Large intestine (tissue), 3 donors: ENCODE results near the gene ELFN1. TPM values are rescaled to one million over a fixed set of nuclear protein-coding genes. Genes with fewer than 3 reads are reported as not detected.

ENCODE experiments used
- DNase-seq, 2 donors: peaks; one replicate each; pipeline versions ENCODE4 v3.0.0 to v3.0.0-alpha.2; 2013
- H3K27ac ChIP-seq: one replicate; pipeline ENCODE4 v1.5.1; 2013; ENCODE audit warnings: low read length
- H3K27me3 ChIP-seq: 2 replicates; pipeline ENCODE4 v1.6.1; 2013; ENCODE audit warnings: low read length; ENCODE audit not compliant: control insufficient read depth, insufficient read depth
- H3K36me3 ChIP-seq: 2 replicates; pipeline ENCODE4 v1.6.1; 2013; ENCODE audit warnings: low read length; ENCODE audit not compliant: control insufficient read depth, insufficient read depth
- H3K4me1 ChIP-seq: one replicate; pipeline ENCODE4 v1.6.1; 2013; ENCODE audit warnings: low read length; ENCODE audit not compliant: control insufficient read depth, insufficient read depth
- H3K4me3 ChIP-seq: one replicate; pipeline ENCODE4 v1.5.1; 2013; ENCODE audit warnings: low read length
- H3K9me3 ChIP-seq: one replicate; pipeline ENCODE4 v1.6.1; 2013; ENCODE audit warnings: mild to moderate bottlenecking, low read depth, low read length, moderate library complexity; ENCODE audit not compliant: control insufficient read depth
- WGBS: methylation state at CpG from one replicate; pipeline ENCODE4 v1.1.5; 2013; ENCODE audit warnings: low lambda C conversion rate; ENCODE audit not compliant: insufficient coverage; 5-methylcytosine and 5-hydroxymethylcytosine counted together
- polyA plus RNA-seq: library from polyadenylated mRNA; unstranded; fragments of 120-200 nt; gene quantifications from one replicate; pipeline ENCODE4 v1.2.1, GENCODE V29; 2013

ELFN1 gene
- polyA plus RNA-seq, 1 donor = 2.3 TPM

- Histone ChIP-seq H3K4me3 (no peak overlapping the region), H3K4me1 (no peaks in the 10 kb centered on the region), H3K27me3 (peaks cover 5% of the 10 kb centered on the region), H3K9me3 (peaks cover 6% of the 10 kb centered on the region), H3K27ac (no peak overlapping the region), H3K36me3 (no peaks in the 10 kb centered on the region)
- no CpG with 5 or more reads among the region's 14 CpGs for WGBS
- no peak for DNase-seq
Measured at GRCh38 chr7:1642291-1642731, 27.8 kb upstream of the ELFN1 start.

GRCh38 chr7:1643270-1644092, 26.6 kb upstream of the ELFN1 start:
- Histone ChIP-seq H3K27ac (no peak overlapping the region), H3K9me3 (no peaks in the 10 kb centered on the region), H3K4me3 (no peak overlapping the region), H3K27me3 (no peaks in the 10 kb centered on the region), H3K4me1 (no peaks in the 10 kb centered on the region), H3K36me3 (no peaks in the 10 kb centered on the region)
- DNase-seq = no peak
- WGBS = no CpG with 5 or more reads among the region's 11 CpGs

- no CpG with 5 or more reads among the region's 23 CpGs for WGBS
- no peaks in the 10 kb centered on the region for H3K9me3 ChIP-seq
- no peak for DNase-seq
- no peaks in the 10 kb centered on the region for H3K36me3 ChIP-seq
- no peak overlapping the region for H3K4me3 ChIP-seq
- H3K27me3 ChIP-seq = no peaks in the 10 kb centered on the region
- no peaks in the 10 kb centered on the region for H3K4me1 ChIP-seq
- no peak overlapping the region for H3K27ac ChIP-seq
Measured at GRCh38 chr7:1644341-1645070, 25.6 kb upstream of the ELFN1 start.

DNA sequence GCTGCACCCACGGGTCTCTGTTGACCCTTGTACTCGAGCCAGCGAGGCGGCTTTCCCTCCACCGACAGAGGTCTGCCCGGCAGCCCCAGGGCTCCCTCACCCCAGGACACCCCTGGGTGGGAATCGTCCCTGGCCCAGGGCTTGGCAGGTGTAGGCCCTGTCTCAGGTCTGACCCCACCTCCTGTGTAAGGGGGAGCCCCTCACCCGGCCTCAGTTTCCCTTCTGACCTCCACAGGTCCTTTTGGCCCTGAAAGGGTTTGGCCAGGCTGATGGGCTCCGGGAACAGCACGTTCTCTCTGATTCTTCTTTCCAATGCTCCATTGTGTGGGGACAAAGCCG, 25.0 kb upstream of the ELFN1 start:
- Histone ChIP-seq H3K4me1 (no peaks in the 10 kb centered on the region), H3K9me3 (no peaks in the 10 kb centered on the region), H3K27ac (no peak overlapping the region), H3K27me3 (no peaks in the 10 kb centered on the region), H3K4me3 (no peak overlapping the region), H3K36me3 (no peaks in the 10 kb centered on the region)
- no CpG with 5 or more reads among the region's 11 CpGs for WGBS
- DNase-seq = no peak

GRCh38 chr7:1645476-1645875, 24.6 kb upstream of the ELFN1 start:
- no CpG with 5 or more reads among the region's 13 CpGs for WGBS
- no peak for DNase-seq
- Histone ChIP-seq H3K36me3 (no peaks in the 10 kb centered on the region), H3K27ac (no peak overlapping the region), H3K4me3 (no peak overlapping the region), H3K27me3 (no peaks in the 10 kb centered on the region), H3K9me3 (no peaks in the 10 kb centered on the region), H3K4me1 (no peaks in the 10 kb centered on the region)

DNA sequence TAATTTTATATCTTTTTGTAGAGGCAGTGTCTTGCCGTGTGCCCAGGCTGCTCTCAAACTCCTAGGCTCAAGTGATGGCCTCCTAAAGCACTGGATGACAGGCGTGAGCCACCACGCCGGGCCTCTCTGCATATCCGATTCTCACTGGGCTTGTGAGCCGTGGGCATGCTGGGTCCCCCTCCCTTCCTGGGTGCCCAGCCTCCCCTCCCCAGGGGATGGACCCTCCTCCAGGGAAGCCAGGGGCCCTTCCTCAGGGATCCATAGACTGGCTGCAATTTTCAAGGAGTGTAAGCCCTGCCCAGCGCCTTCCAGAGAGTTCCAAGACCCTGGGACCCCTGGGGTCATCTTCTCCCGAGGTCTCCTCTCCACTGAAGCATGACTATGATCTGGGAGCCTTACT, 23.7 kb upstream of the ELFN1 start:
- DNase-seq = no peak

DNA sequence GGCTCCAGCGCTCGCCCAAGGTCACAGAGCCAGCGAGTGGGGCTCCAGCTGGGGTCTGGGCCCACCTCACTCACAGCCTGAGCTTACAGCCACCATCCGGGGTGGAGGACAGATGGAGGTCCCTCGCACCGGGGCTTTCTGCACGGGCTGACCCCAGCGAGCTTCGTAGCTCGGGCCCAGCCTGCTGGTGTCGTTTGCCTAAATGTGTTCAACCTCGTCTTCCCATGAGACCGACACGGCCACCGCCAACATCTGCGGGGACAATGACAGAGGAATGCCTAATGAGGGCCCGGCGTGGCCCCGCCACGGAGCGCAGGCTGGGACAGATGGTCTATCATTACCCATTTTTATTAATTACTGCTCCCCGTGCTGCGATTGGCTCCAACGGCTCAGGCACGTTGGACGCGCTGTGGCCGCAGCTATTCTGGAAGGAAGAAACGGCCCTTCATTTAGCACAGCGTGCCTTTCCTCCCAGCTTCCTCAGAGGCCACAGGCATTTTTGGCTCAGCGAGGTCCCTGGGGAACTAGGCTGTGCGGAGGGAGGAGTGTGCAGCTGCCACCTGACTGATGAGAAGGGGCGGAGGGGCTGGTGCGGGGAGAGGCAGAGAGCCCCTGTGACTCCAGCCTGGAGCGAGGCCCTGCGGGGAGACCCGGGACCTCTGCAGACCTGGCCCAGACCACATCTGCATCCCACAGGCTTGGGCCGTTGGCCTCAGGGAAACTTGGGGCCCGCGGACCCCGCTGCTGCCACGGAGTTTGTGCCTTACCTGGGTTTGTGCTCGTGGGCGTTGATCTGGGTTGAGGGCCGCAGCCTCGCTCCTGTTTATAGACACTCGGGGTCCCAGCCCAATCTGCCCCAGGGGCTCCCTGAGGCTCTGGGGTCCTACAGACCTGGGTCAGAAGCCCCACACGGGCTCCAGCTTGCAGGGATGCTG, 22.9 kb upstream of the ELFN1 start:
- no peak for DNase-seq
- Histone ChIP-seq H3K4me3 (no peak overlapping the region), H3K9me3 (no peaks in the 10 kb centered on the region), H3K27me3 (no peaks in the 10 kb centered on the region), H3K36me3 (no peaks in the 10 kb centered on the region), H3K4me1 (peaks cover 4% of the 10 kb centered on the region), H3K27ac (no peak overlapping the region)
- 100% methylated on average over 1 of the region's 48 CpGs for WGBS

More for the DNA sequence above, 23.7 kb upstream of the ELFN1 start:
- Histone ChIP-seq H3K36me3 (no peaks in the 10 kb centered on the region), H3K9me3 (no peaks in the 10 kb centered on the region), H3K4me1 (peaks cover 4% of the 10 kb centered on the region), H3K4me3 (no peak overlapping the region), H3K27ac (no peak overlapping the region), H3K27me3 (no peaks in the 10 kb centered on the region)
- no CpG with 5 or more reads among the region's 8 CpGs for WGBS

DNA sequence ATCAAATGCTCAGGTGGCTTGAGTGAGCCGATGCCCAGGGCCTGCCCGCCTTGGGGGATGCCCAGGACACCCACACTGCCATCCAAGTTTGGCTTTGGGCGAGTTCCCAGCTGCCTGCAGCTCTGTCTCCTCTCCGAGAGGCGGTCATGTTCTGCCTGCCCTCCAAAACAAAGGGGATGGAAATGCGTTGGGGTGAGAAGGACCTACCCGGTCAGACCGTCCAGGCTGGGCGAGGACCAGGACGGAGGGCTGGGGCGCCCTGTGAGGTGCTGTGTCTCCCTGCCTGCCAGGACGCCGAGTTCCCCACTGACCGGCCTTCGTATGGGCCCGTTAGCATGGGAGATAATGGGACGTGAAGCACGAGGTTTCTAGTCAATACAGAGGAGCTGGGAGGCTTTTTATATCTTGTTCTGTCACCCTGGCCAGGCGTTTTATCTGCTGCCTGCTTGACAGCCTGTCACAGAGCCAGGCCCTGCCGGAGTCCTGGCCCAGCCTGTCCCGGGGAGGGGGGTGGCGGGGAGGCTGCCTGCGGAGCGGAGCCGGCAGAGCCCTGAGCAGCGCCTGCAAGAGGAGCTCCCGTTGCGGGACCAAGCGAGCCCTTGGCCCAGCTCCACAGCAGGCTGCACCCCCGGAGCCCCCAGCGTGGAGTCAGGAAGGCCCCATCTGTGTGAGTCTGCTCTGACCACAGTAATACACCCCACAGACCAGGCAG, 22.0 kb upstream of the ELFN1 start:
- whole genome bisulfite sequencing = no CpG with 5 or more reads among the region's 31 CpGs
- no peaks in the 10 kb centered on the region for H3K27me3 ChIP-seq
- no peak for DNase-seq

GRCh38 chr7:1649751-1650326, 20.2 kb upstream of the ELFN1 start:
- Histone ChIP-seq H3K4me1 (peaks cover 4% of the 10 kb centered on the region), H3K27ac (no peak overlapping the region), H3K36me3 (no peaks in the 10 kb centered on the region), H3K27me3 (no peaks in the 10 kb centered on the region), H3K4me3 (no peak overlapping the region), H3K9me3 (no peaks in the 10 kb centered on the region)
- DNase-seq = no peak
- 60% methylated on average over 1 of the region's 9 CpGs for WGBS

More for the DNA sequence above, 22.0 kb upstream of the ELFN1 start:
- no peak overlapping the region for H3K27ac ChIP-seq
- H3K4me3 ChIP-seq = no peak overlapping the region
- no peaks in the 10 kb centered on the region for H3K9me3 ChIP-seq
- peaks cover 4% of the 10 kb centered on the region for H3K4me1 ChIP-seq
- H3K36me3 ChIP-seq = no peaks in the 10 kb centered on the region
